ENCODE data around the gene MAMDC2.

DNA sequence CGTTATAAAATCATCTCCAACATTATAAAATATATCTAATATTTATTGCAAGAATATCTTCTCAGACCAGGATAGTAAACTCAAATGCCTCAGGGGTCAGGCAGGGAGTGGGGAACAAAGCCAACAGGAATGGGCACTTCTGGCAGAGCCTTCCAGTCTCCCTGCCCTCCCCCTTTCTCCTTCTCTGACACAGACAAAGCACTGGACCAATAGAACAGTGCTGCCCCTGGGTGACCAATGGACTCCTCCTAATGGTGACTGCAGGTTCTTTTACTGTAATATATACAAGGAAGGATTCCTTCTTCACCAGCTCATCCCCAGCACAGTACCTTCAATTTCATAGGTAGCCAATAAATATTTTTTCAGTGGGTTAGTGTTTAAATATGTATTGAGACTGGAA lies 31.1 kb upstream of the MAMDC2 start:
- no peak for TF ChIP-seq POLR2A (IDR thresholded peaks at IDR 0.05)
- TF ChIP-seq, protein P1, sequence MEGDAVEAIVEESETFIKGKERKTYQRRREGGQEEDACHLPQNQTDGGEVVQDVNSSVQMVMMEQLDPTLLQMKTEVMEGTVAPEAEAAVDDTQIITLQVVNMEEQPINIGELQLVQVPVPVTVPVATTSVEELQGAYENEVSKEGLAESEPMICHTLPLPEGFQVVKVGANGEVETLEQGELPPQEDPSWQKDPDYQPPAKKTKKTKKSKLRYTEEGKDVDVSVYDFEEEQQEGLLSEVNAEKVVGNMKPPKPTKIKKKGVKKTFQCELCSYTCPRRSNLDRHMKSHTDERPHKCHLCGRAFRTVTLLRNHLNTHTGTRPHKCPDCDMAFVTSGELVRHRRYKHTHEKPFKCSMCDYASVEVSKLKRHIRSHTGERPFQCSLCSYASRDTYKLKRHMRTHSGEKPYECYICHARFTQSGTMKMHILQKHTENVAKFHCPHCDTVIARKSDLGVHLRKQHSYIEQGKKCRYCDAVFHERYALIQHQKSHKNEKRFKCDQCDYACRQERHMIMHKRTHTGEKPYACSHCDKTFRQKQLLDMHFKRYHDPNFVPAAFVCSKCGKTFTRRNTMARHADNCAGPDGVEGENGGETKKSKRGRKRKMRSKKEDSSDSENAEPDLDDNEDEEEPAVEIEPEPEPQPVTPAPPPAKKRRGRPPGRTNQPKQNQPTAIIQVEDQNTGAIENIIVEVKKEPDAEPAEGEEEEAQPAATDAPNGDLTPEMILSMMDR (IDR thresholded peaks at IDR 0.05) = no peak
